GM21576 (cell line): ENCODE measurements around the gene MGLL.

Experiments
- ATAC-seq: cut with Tn5 transposase; IDR thresholded peaks from one replicate; pipeline ENCODE4 v1.9.1; 2021; ENCODE audit warnings: mild to moderate bottlenecking, moderate library complexity; ENCODE audit not compliant: unreplicated experiment

MGLL gene

GRCh38 chr3:127835993-127836882 is 13.9 kb upstream of the MGLL start:
- peak; percentile 85 for ATAC-seq

DNA sequence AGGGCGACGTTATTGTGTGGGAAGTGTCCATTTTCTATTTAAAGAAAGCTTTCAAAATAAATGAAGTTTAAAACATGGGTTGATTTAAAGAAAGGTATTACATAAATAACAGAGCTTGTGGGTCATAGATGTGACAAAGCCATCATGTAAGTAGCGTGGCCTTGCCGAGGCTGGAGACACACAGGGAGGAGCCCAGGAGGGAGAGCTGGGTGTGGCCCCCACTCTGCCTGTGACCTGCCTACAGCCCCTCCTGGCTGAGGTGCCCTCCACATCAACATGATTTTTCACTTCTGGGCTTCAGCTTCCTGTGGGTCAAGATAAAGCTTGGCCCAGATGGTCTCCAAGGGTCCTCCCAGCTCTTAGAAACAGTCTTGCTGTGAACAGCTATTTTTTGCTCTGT is 12.5 kb upstream of the MGLL start:
- no peak for ATAC-seq

DNA sequence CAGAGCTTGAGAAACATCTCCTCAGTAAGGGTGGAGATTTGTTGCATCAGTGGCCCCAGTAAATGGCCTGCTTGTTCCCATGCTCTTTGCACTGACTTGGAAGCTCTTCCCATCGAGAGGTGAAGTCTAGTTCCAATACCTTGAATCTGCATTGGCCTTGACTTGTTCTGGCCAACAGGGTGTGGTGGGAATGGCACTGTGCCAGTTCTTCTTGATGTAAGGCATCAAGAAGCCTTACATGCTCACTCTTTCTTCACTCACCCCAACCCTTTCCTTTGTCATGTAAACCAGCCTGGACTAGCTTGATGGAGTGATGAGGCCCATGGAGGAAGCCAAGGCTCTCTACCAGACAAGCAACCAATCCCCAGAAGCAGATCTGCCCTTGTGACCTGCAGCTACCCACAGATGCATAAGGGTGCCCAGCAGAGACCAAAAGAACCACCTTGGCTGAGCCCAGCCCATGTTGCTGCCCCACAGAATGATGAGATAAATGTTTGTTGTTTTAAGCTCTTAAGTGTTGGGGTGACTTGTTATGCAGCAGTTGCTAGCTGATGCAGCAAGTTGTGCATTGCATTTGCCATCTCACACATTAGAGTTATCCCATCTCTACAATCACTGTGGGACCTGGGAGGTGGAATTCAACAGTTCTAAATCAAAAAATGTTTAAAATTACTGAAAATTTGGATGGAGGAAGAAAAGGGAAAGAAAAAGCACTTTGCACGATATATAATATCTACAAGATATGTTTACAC is 11.1 kb upstream of the MGLL start:
- ATAC-seq, result no peak

DNA sequence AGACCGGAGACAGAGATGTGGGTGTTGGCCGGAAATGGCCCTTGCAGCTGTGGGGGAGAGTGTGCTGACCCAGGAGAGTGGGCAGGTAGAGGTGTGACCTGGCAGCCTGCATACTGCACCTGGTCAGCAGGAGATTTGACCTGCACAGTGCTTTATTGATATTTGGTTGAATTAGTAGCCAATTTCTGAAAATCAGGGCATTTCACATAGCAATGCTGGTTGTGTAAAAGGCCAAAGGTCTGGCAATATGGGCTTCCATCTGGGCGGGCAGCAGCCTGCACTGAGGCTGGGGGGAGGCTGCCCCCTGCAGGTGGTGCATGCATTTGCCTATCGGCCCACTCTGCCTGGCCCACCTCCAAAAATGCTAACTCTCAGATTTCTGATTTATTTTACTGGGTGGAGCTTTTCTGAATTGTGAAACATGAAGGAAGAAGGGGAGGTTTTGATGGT is 9.4 kb upstream of the MGLL start:
- no peak for ATAC-seq

- no peak for ATAC-seq
These were observed 7.2 kb upstream of the MGLL start for GRCh38 chr3:127829537-127829936.

GRCh38 chr3:127827808-127828207 is 5.5 kb upstream of the MGLL start:
- ATAC-seq, result no peak

- ATAC-seq, result no peak
These were observed 3.4 kb upstream of the MGLL start for GRCh38 chr3:127825756-127826155.

GRCh38 chr3:127824151-127824825 is 2.0 kb upstream of the MGLL start:
- ATAC-seq, result no peak

DNA sequence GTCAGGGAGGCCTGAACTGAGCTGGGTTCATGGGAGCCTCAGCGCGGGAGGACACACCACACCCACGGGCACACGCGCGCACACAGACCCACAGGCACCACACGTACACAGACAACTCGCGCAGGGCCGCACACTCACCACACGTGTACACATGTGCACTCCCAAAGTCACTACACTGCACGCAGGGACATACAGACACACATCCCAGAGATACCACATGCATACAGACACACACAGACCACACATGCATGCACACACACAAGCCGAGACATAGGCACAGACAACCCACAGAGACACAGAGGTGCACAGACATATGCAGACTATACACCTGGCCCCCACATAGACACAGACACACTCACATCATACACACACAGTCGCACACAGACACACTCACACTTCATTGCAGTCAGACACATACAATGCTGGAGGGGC is 1.1 kb upstream of the MGLL start:
- no peak for ATAC-seq

GRCh38 chr3:127822682-127823425 is 539 bp upstream of the MGLL start:
- ATAC-seq, result no peak

DNA sequence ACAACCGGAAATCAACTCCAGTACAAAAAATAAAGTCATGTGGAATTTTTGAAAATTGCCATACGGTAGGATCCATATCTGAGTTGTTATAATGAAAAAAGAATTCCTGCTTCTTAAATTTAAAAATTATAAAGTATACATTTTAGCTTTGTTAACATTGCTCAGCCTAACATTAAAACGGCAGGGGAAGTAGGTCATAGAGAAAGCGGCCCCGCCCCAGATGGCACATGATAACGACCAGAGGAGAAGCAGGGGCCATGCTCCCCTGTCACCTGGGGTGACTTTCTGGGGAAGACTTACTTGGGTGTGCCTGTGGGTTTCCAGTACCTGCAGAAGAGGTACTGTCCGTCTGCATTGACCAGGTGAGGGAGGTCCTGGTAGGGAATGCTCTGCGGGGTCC is 921 bp downstream of the MGLL start:
- peak; percentile 35 for ATAC-seq

DNA sequence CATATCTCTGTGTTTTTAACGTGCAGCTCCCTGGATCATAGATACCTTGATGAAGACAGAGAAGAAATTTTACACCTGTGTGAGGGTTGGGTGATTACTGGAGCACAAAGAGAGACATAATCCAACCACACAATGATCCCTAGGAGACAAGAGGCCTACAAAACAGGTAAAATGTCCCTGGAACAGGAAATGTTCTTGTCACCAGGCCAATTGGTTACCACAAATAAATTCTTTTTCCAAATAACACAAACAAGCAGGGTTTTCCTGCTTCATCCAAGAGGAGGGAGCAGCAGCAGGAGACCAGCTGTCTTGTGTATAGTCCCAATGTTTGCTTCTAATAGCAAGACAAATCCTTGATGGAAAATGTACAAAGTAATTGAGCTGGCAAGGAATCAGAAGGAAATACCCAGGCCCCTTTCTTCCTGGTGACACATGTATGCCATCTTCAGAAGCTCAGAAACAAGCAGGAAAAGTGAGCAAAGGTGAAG is 1.4 kb downstream of the MGLL start:
- ATAC-seq, result no peak

DNA sequence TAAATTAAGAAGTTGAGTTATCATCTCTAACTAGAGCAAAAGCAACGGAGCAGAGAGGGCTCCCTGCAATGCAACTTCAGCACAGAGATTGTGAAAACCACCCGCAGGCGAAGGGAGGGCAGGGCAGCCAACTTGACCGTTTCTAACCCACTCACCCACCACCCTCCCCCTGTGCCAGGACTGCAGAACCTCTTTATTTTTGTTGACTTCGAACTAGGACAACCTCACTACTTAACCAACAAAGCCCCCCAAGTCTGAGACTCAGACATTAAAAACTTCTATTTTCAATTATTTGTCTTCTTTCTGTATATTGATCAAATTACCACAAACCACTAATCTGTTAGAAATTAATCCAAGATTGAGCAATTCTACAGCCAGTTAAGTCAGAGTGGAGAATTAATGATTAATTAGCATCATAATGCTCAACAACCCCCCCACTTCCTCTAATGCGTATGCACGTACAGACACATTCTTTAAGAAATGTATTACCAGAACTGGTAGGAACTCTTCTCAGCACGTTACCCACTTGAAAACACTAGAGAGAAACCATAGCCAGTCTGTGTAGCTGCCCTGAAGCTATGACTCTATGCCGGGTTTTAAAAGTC is 2.0 kb downstream of the MGLL start:
- no peak for ATAC-seq

GRCh38 chr3:127819656-127820055 is 2.7 kb downstream of the MGLL start:
- no peak for ATAC-seq

DNA sequence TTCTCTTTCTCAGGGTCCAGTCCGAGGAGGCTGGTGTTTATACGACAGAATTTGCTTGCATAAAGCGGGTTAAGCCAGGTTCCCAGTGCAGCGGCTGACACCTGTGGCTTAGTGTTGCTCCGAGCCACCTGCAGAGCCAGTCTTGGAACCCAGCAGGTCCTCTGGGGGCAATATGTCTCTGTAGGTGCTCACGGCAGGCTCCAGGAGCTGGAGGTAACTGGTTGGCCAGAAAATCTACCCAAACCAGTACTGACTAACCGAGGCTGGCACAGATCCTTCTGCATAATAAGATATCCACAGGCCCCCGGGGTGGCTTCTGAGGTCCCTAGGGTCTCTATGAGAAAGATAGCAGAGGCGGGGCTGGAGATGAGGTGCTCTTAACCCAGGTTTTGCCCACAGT is 3.2 kb downstream of the MGLL start:
- no peak for ATAC-seq

DNA sequence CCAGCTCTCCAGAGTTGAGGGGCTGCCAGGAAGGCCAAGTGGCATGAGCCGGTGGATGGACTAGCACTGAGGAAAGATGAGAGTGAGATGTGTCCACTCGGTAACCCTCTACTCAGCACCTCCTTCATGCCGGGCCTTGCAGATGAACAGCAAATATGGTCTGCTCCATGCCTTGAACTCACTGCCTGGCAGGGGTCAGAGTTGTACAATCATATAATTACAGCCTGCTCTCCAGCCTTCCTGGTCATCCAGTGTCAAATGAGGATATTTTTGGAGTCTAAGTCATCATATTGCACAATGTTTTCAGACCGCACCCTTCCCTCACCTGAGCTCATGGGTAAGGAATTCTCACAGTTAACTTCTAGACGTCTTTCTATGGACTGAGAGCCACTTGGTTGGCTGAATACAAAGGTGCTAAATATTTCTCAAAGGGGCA is 4.9 kb downstream of the MGLL start:
- ATAC-seq, result no peak

GRCh38 chr3:127816783-127817405 is 5.4 kb downstream of the MGLL start:
- no peak for ATAC-seq

- ATAC-seq, result no peak
These were observed 6.4 kb downstream of the MGLL start for GRCh38 chr3:127815641-127816605.

DNA sequence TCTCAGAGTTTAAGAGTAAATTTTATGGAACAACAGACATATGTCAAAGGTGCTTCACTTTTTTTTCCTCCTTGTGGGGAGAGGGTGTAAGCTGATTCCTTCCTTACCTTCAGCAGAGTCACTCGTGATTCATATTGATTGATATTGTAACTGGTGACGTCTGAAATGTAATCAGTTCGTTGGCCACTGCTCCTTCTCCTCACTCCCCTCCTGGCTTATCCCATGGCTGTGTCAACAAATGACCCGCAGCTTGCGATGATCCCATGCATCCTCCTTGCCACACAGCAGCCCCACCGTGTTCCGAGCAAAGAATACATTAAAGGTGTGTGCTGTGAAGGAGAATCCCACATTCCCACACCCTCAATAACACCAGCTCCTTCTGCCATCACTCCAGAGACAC is 7.3 kb downstream of the MGLL start:
- ATAC-seq, result no peak
